IPS DF 4.7 (cell line): Measurements from ENCODE around the gene PARL.

Experiments
- DNase-seq: peaks from one replicate; pipeline ENCODE4 v3.0.0-alpha.2; 2013; ENCODE audit warnings: low spot score; ENCODE audit errors: extremely low read depth

The PARL gene

GRCh38 chr3:183818041-183818620 is 66.5 kb downstream of the PARL start:
- DNase-seq, result no peak

- no peak for DNase-seq
Measured at GRCh38 chr3:183817639-183818038, 67.0 kb downstream of the PARL start.

GRCh38 chr3:183816681-183817510 is 67.8 kb downstream of the PARL start:
- no peak for DNase-seq

- no peak for DNase-seq
Measured at GRCh38 chr3:183815951-183816475, 68.7 kb downstream of the PARL start.

- no peak for DNase-seq
Measured at GRCh38 chr3:183815563-183815940, 69.1 kb downstream of the PARL start.

GRCh38 chr3:183814240-183814639 is 70.4 kb downstream of the PARL start:
- DNase-seq, result no peak

GRCh38 chr3:183812761-183813445 is 71.8 kb downstream of the PARL start:
- no peak for DNase-seq

GRCh38 chr3:183811638-183812037 is 73.0 kb downstream of the PARL start:
- no peak for DNase-seq

- no peak for DNase-seq
Measured at GRCh38 chr3:183810643-183811594, 73.8 kb downstream of the PARL start.

- no peak for DNase-seq
Measured at GRCh38 chr3:183809270-183809669, 75.4 kb downstream of the PARL start.

- DNase-seq, result no peak
Measured at GRCh38 chr3:183808355-183808754, 76.3 kb downstream of the PARL start.

- no peak for DNase-seq
Measured at GRCh38 chr3:183807881-183808280, 76.8 kb downstream of the PARL start.

- DNase-seq, result no peak
Measured at GRCh38 chr3:183807209-183807728, 77.4 kb downstream of the PARL start.

GRCh38 chr3:183802989-183803388 is 81.7 kb downstream of the PARL start:
- DNase-seq, result no peak

GRCh38 chr3:183801601-183802000 is 83.1 kb downstream of the PARL start:
- DNase-seq, result no peak

GRCh38 chr3:183800243-183800863 is 84.3 kb downstream of the PARL start:
- no peak for DNase-seq

- no peak for DNase-seq
Measured at GRCh38 chr3:183799461-183799860, 85.2 kb downstream of the PARL start.

- no peak for DNase-seq
Measured at GRCh38 chr3:183797996-183798395, 86.7 kb downstream of the PARL start.

GRCh38 chr3:183796372-183796771 is 88.3 kb downstream of the PARL start:
- DNase-seq, result no peak

GRCh38 chr3:183794452-183794851 is 90.2 kb downstream of the PARL start:
- no peak for DNase-seq
